GM21390 (cell line): ENCODE measurements around the gene FIGNL1.

ENCODE experiments used
- ATAC-seq: cut with Tn5 transposase; IDR thresholded peaks from one replicate; pipeline ENCODE4 v1.9.1; 2021; ENCODE audit not compliant: unreplicated experiment

FIGNL1 gene

GRCh38 chr7:50431722-50432305 lies 18.3 kb downstream of the FIGNL1 start:
- ATAC-seq = no peak

- no peak for ATAC-seq
Observed at GRCh38 chr7:50431316-50431715, 18.8 kb downstream of the FIGNL1 start.

GRCh38 chr7:50428911-50429310 lies 21.2 kb downstream of the FIGNL1 start:
- ATAC-seq = no peak

- no peak for ATAC-seq
Observed at GRCh38 chr7:50427518-50427917, 22.6 kb downstream of the FIGNL1 start.

GRCh38 chr7:50426280-50427045 lies 23.7 kb downstream of the FIGNL1 start:
- ATAC-seq = no peak

- no peak for ATAC-seq
Observed at GRCh38 chr7:50425318-50425717, 24.8 kb downstream of the FIGNL1 start.

GRCh38 chr7:50423860-50424259 lies 26.3 kb downstream of the FIGNL1 start:
- no peak for ATAC-seq

GRCh38 chr7:50422858-50423257 lies 27.3 kb downstream of the FIGNL1 start:
- ATAC-seq = no peak

GRCh38 chr7:50421043-50421442 lies 29.1 kb downstream of the FIGNL1 start:
- no peak for ATAC-seq

GRCh38 chr7:50418526-50419290 lies 31.4 kb downstream of the FIGNL1 start:
- ATAC-seq = no peak

- ATAC-seq = peak; percentile 80
Observed at GRCh38 chr7:50418086-50418515, 32.0 kb downstream of the FIGNL1 start.

- ATAC-seq = peak; percentile 83
Observed at GRCh38 chr7:50416527-50417182, 33.5 kb downstream of the FIGNL1 start.

- no peak for ATAC-seq
Observed at GRCh38 chr7:50415844-50416364, 34.2 kb downstream of the FIGNL1 start.

GRCh38 chr7:50413561-50413960 lies 36.6 kb downstream of the FIGNL1 start:
- no peak for ATAC-seq

- ATAC-seq = no peak
Observed at GRCh38 chr7:50412973-50413372, 37.2 kb downstream of the FIGNL1 start.

GRCh38 chr7:50411332-50411731 lies 38.8 kb downstream of the FIGNL1 start:
- no peak for ATAC-seq

- peak; percentile 54 for ATAC-seq
Observed at GRCh38 chr7:50409856-50410745, 40.0 kb downstream of the FIGNL1 start.

GRCh38 chr7:50406935-50407334 lies 43.2 kb downstream of the FIGNL1 start:
- no peak for ATAC-seq

GRCh38 chr7:50405221-50405620 lies 44.9 kb downstream of the FIGNL1 start:
- ATAC-seq = no peak

- no peak for ATAC-seq
Observed at GRCh38 chr7:50404392-50404791, 45.8 kb downstream of the FIGNL1 start.
